Adrenal gland (tissue), 12 donors: ENCODE results near the gene TBL1Y. TPM values are rescaled to one million over a fixed set of nuclear protein-coding genes. Genes with fewer than 3 reads are reported as not detected.

ENCODE experiments used
- DNase-seq, 7 donors: peaks; one replicate each; pipeline ENCODE4 v3.0.0-alpha.2; 2019 to 2020
- H3K27ac ChIP-seq, 5 donors: fragments of 200-600 bp; sonication (generic) in 4 of 5; 1 replicate in 3 of 5; 2 replicates in 2 of 5; pipeline versions ENCODE4 v1.5.1 to v1.8.0; 2016 to 2020; ENCODE audit warnings: mild to moderate bottlenecking in 1 of 5
- H3K27me3 ChIP-seq: fragments of 200-600 bp; 2 replicates; pipeline ENCODE4 v1.8.0; 2021
- H3K36me3 ChIP-seq, 2 donors: fragments of 200-600 bp; replicated peaks in 1 of 2; 1 replicate in 1 of 2; 2 replicates in 1 of 2; pipeline versions ENCODE4 v1.5.1 to v1.8.0; 2018 to 2022
- H3K4me1 ChIP-seq, 2 donors: fragments of 200-600 bp; replicated peaks in 1 of 2; 1 replicate in 1 of 2; 2 replicates in 1 of 2; pipeline versions ENCODE4 v1.5.1 to v1.8.0; 2018 to 2021
- H3K4me3 ChIP-seq, 4 donors: fragments of 200-600 bp; sonication (generic) in 3 of 4; one replicate each; pipeline ENCODE4 v1.5.1; 2016 to 2018
- H3K9me3 ChIP-seq, 3 donors: fragments of 200-600 bp; sonication (generic) in 1 of 3; replicated peaks in 1 of 3; 1 replicate in 2 of 3; 2 replicates in 1 of 3; pipeline versions ENCODE4 v1.5.1 to v1.8.0; 2016 to 2021
- CTCF ChIP-seq, 6 experiments: fragments of 450-650 bp in 4 of 6; fragments of 200-600 bp in 2 of 6; sonication (generic) in 1 of 6; IDR thresholded peaks; 1 replicate in 5 of 6; 2 replicates in 1 of 6; pipeline versions ENCODE4 v1.5.1 to v1.8.0; 2016 to 2021; ENCODE audit warnings: antibody characterized with exemption in 6 of 6, mild to moderate bottlenecking in 2 of 6, moderate library complexity in 1 of 6
- POLR2A ChIP-seq, 2 donors: fragments of 450-650 bp; IDR thresholded peaks; one replicate each; pipeline ENCODE4 v1.6.1; 2017; ENCODE audit warnings: antibody characterized with exemption in 2 of 2, mild to moderate bottlenecking in 2 of 2, moderate library complexity in 1 of 2
- WGBS, 4 donors: extraction: QIAGEN DNeasy Blood & Tissue Kit in 2 of 4; methylation state at CpG; one replicate each; pipeline versions ENCODE4 v1.1.5 to v1.1.7; 2013 to 2017; 5-methylcytosine and 5-hydroxymethylcytosine counted together
- intact Hi-C, 2 donors: fragments of 100-400 bp; cut with DNase I; formaldehyde crosslinking; loops; one replicate each; pipeline versions ENCODE4 v1.14.1 to v1.15.0; 2022 to 2023
- polyA plus RNA-seq, 3 donors: library from polyadenylated mRNA; stranded (reverse); fragments of 200-250 nt in 2 of 3; fragments of 350-450 nt in 1 of 3; fragmentation: Illumina TruSeq in 1 of 3; extraction: RNeasy Lipid Tissue Mini Kit (QIAGEN cat#74804) in 1 of 3; gene quantifications; one replicate each; pipeline ENCODE4 v1.2.3, GENCODE V29; 2013 to 2014
- total RNA-seq, 9 donors: library from RNA; depleted of rRNA in 4 of 9; stranded (reverse); fragments of >200 nt in 4 of 9; fragments of 120-200 nt in 1 of 9; fragmentation: NEBNext Ultra II Directional in 1 of 9; extraction: Animal tissue kit (Norgen Biotek cat#: 25700) in 1 of 9; gene quantifications; one replicate each; pipeline versions ENCODE4 v1.1.0 to v1.2.4, GENCODE V29; 2013 to 2023
- donor health status: healthy with polysubstance abuse.
- donor health status: Bipolar disorder and iron deficiency.
- donor health status: DM: yes; HTN: yes; CAD: no.
- donor health status: DM: no; HTN: no; CAD: no.
- donor health status: DM: no; HTN: no; CAD: no.
- donor health status: DM: yes; HTN: yes; CAD: no.

TBL1Y gene
- total and polyA plus RNA-seq, 12 donors: 0.15 to 0.78 TPM; not detected in 10

GRCh38 chrY:6949947-6950346, 39.5 kb downstream of the TBL1Y start:
- intact Hi-C loops: no loop called here
- Histone ChIP-seq H3K27ac (no peak overlapping the region), H3K27me3 (no peaks in the 10 kb centered on the region), H3K36me3 (no peaks in the 10 kb centered on the region), H3K4me3 (no peak overlapping the region), H3K4me1 (no peaks in the 10 kb centered on the region), H3K9me3 (no peaks in the 10 kb centered on the region)
- TF ChIP-seq POLR2A (IDR thresholded peaks at IDR 0.05): no peak
- 73% methylated on average over 4 of the region's 4 CpGs; no CpG with 5 or more reads in 2 of the 4 donors for WGBS, 4 donors
- no peak for DNase-seq

- Histone ChIP-seq H3K27me3 (no peaks in the 10 kb centered on the region), H3K9me3 (no peaks in the 10 kb centered on the region), H3K4me1 (no peaks in the 10 kb centered on the region), H3K36me3 (no peaks in the 10 kb centered on the region), H3K27ac (no peak overlapping the region), H3K4me3 (no peak overlapping the region)
- TF ChIP-seq CTCF (IDR thresholded peaks at IDR 0.05): peak in 2 of 6 experiments; percentile 46 to 68
- TF ChIP-seq POLR2A (IDR thresholded peaks at IDR 0.05): no peak
- peak in 2 of 7 donors; percentile 55 to 62 for DNase-seq
- intact Hi-C loops: loop anchor here in 1 of 2 donors (5.0 kb wide), 1 partner anchor 118 kb away; no protein-coding TSS in a partner anchor
- WGBS, 4 donors: 0 to 1% methylated on average over 5 to 11 of the region's 11 CpGs; no CpG with 5 or more reads in 2 of the 4 donors
Measured at GRCh38 chrY:6964732-6965131, 54.2 kb downstream of the TBL1Y start.

GRCh38 chrY:6966521-6966920, 56.0 kb downstream of the TBL1Y start:
- H3K4me1 ChIP-seq: no peaks in the 10 kb centered on the region
- no peak for DNase-seq
- intact Hi-C loops: loop anchor here in 1 of 2 donors (5.0 kb wide), 1 partner anchor 116 kb away; no protein-coding TSS in a partner anchor
- TF ChIP-seq POLR2A (IDR thresholded peaks at IDR 0.05): no peak
- no peak for TF ChIP-seq CTCF (IDR thresholded peaks at IDR 0.05)
- no peaks in the 10 kb centered on the region for H3K36me3 ChIP-seq
- H3K4me3 ChIP-seq: no peak overlapping the region
- WGBS, 4 donors: 73 to 82% methylated on average over 3 of the region's 3 CpGs; no CpG with 5 or more reads in 2 of the 4 donors
- no peaks in the 10 kb centered on the region for H3K27me3 ChIP-seq
- H3K9me3 ChIP-seq: no peaks in the 10 kb centered on the region
- no peak overlapping the region for H3K27ac ChIP-seq

GRCh38 chrY:6967736-6968135, 57.2 kb downstream of the TBL1Y start:
- Histone ChIP-seq H3K27ac (no peak overlapping the region), H3K36me3 (no peaks in the 10 kb centered on the region), H3K4me3 (no peak overlapping the region), H3K4me1 (no peaks in the 10 kb centered on the region), H3K9me3 (no peaks in the 10 kb centered on the region), H3K27me3 (no peaks in the 10 kb centered on the region)
- WGBS, 4 donors: 79 to 83% methylated on average over 2 to 5 of the region's 5 CpGs; no CpG with 5 or more reads in 2 of the 4 donors
- intact Hi-C loops: loop anchor here in 1 of 2 donors (5.0 kb wide), 1 partner anchor 115 kb away; no protein-coding TSS in a partner anchor
- TF ChIP-seq POLR2A (IDR thresholded peaks at IDR 0.05) (no peak), CTCF (IDR thresholded peaks at IDR 0.05) (no peak)
- no peak for DNase-seq

GRCh38 chrY:6968191-6968590, 57.7 kb downstream of the TBL1Y start:
- 86 to 100% methylated on average over 1 of the region's 1 CpG; no CpG with 5 or more reads in 2 of the 4 donors for WGBS, 4 donors
- no peak for TF ChIP-seq POLR2A (IDR thresholded peaks at IDR 0.05)
- no peak for TF ChIP-seq CTCF (IDR thresholded peaks at IDR 0.05)
- intact Hi-C loops: loop anchor here in 1 of 2 donors (5.0 kb wide), 1 partner anchor 114 kb away; no protein-coding TSS in a partner anchor

More at GRCh38 chrY:6968191-6968590, 57.7 kb downstream of the TBL1Y start:
- Histone ChIP-seq H3K27ac (no peak overlapping the region), H3K4me1 (no peaks in the 10 kb centered on the region), H3K4me3 (no peak overlapping the region), H3K27me3 (no peaks in the 10 kb centered on the region), H3K36me3 (no peaks in the 10 kb centered on the region), H3K9me3 (no peaks in the 10 kb centered on the region)
- DNase-seq: no peak
